SK-N-MC (cell line): ENCODE measurements around the gene MAP7D1.

Source experiments
- EZH2 ChIP-seq: fragments of 200-600 bp; sonication (generic); IDR thresholded peaks from one replicate; pipeline ENCODE4 v1.6.1; 2017; ENCODE audit warnings: antibody characterized with exemption
- FOXP2 ChIP-seq: optimal IDR thresholded peaks from 2 replicates; pipeline ENCODE3; 2011; ENCODE audit warnings: mild to moderate bottlenecking, moderate library complexity; ENCODE audit not compliant: insufficient read depth; ENCODE audit errors: extremely low read length, control extremely low read depth
- POLR2AphosphoS5 ChIP-seq: IDR thresholded peaks from 2 replicates; pipeline ENCODE4 v1.6.1; 2012; ENCODE audit warnings: mild to moderate bottlenecking, low read depth, low read length, borderline replicate concordance

DNA sequence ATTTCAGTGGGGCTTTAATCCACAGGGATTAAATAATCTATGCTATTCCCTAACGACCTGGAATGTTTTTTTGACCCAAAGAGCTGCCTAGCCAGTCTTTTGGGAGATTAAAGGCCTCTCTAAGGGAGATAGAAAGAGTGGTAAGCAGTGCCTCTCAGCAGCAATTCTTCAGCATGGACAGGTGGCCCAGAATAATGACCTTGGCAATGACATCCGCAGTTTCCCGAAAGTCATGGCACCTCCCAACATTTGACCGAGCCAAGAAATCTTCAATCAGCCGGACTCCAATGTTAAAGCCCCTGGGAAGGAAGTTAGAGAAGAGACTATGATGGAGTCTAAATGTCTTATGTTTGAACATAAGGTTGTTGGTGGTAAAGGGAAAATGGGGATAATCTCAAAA is 16.4 kb upstream of the MAP7D1 start:
- no peak for TF ChIP-seq POLR2AphosphoS5
- no peak for TF ChIP-seq EZH2
- no peak for TF ChIP-seq FOXP2
